AG04450 (cell line): ENCODE measurements around the gene ANXA9. TPM values are rescaled to one million over a fixed set of nuclear protein-coding genes. Genes with fewer than 3 reads are reported as not detected.

Experiments
- CTCF ChIA-PET: fragments of 300-600, 350-600 bp; formaldehyde crosslinking; extraction: SDS; loops from one replicate; lab custom pipeline; 2022; ENCODE audit warnings: antibody characterized with exemption, inconsistent platforms; lab: Charles Lee
- POLR2A ChIA-PET: fragments of 350-600 bp; formaldehyde crosslinking; extraction: SDS; loops from one replicate; lab custom pipeline; 2021; ENCODE audit warnings: antibody characterized with exemption, inconsistent platforms; lab: Yijun Ruan, JAX
- DNase-seq: peaks from one replicate; pipeline ENCODE4 v3.0.0-alpha.2; 2011; ENCODE audit warnings: low read depth, low spot score
- H3K27ac ChIP-seq: one replicate; pipeline ENCODE4 v1.5.1; 2012; ENCODE audit warnings: low read depth, low read length, control low read depth
- H3K27me3 ChIP-seq: one replicate; pipeline ENCODE4 v1.6.0; 2012; ENCODE audit warnings: low read length; ENCODE audit not compliant: control insufficient read depth, insufficient read depth
- H3K4me3 ChIP-seq: 2 replicates; pipeline ENCODE4 v1.5.1; 2011; ENCODE audit warnings: mild to moderate bottlenecking, low read depth, low read length, control low read depth
- H3K9me3 ChIP-seq: 2 replicates; pipeline ENCODE4 v1.5.1; 2012; ENCODE audit warnings: low read length; ENCODE audit not compliant: control insufficient read depth, insufficient read depth
- polyA plus RNA-seq: library from polyadenylated mRNA; depleted of rRNA; stranded (reverse); fragments of >200 nt; gene quantifications from 2 replicates; pipeline ENCODE4 v1.2.3, GENCODE V29; 2011
- TF ChIP-seq, protein P1 (sequence below): IDR thresholded peaks from 2 replicates; pipeline ENCODE4 v1.5.1; 2011; ENCODE audit warnings: low read depth, low read length, control low read depth, inconsistent platforms

Gene ANXA9
- polyA plus RNA-seq, 1 experiment, result 0.10 TPM

DNA sequence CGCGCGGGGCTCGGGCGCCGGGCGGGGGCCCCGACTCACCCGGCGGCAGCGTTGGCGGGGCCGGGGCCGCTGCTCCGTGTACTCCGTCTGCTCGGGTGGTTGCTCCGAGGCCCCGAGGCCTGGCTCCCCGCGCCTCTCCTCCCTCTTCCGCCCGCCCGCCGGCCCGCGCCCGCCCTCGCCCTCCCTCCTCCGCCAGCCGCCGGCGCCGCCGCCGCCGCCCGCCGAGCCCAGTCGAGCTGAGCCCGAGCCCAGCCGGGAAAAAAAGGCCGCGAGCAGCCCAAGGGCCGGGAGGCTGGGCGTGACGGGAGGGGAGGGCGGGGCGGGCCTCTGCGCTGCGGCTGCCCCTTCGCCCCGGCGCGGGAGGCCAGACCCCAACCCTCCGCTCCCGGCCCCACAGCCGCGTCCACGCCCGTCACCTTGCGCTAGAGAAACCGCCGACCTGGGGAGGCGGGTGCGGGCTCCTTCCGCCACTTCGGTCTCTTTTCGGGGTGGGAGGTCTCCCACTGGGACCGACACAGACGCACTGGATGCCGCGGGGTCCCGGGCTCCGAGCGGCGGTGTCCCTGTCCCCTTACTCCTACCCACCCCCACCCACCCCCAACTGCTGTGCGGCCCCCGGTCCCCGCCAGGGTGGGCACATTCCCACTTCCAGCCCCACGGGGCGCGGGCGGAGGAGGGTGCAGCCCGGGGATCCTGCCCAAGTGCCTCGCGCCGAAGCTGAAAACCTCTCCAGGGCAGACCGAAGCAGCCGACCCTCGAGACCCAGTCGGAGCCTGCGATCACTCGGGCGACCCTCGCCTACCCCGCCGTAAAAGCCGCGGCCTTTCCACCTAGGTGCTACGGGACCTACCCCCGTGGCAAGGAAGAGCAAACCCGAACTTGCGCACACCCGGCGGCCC is 7.3 kb upstream of the ANXA9 start, which contains the start of gene CERS2:
CERS2 (minus strand) TSS at position 256 of the 899 bp plus-strand sequence. CDS start 5,745 bp downstream, outside the sequence.
- TF ChIP-seq, protein P1, sequence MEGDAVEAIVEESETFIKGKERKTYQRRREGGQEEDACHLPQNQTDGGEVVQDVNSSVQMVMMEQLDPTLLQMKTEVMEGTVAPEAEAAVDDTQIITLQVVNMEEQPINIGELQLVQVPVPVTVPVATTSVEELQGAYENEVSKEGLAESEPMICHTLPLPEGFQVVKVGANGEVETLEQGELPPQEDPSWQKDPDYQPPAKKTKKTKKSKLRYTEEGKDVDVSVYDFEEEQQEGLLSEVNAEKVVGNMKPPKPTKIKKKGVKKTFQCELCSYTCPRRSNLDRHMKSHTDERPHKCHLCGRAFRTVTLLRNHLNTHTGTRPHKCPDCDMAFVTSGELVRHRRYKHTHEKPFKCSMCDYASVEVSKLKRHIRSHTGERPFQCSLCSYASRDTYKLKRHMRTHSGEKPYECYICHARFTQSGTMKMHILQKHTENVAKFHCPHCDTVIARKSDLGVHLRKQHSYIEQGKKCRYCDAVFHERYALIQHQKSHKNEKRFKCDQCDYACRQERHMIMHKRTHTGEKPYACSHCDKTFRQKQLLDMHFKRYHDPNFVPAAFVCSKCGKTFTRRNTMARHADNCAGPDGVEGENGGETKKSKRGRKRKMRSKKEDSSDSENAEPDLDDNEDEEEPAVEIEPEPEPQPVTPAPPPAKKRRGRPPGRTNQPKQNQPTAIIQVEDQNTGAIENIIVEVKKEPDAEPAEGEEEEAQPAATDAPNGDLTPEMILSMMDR, result no peak
- no peak for DNase-seq
- ChIA-PET CTCF (interaction anchor here (0.6 to 2.1 kb wide), 4 partner anchors 22 to 441 kb away, joined by 3 to 11 read pairs (median 4); partner anchors contain the start of gene MINDY1), POLR2A (no interaction called here)
- Histone ChIP-seq H3K9me3 (peaks cover 3% of the 10 kb centered on the region; the same call in 1 of the 2 replicates), H3K27me3 (no peaks in the 10 kb centered on the region), H3K27ac (peak within 1 kb of the TSS; percentile 70), H3K4me3 (peak within 1 kb of the TSS; percentile 81)

DNA sequence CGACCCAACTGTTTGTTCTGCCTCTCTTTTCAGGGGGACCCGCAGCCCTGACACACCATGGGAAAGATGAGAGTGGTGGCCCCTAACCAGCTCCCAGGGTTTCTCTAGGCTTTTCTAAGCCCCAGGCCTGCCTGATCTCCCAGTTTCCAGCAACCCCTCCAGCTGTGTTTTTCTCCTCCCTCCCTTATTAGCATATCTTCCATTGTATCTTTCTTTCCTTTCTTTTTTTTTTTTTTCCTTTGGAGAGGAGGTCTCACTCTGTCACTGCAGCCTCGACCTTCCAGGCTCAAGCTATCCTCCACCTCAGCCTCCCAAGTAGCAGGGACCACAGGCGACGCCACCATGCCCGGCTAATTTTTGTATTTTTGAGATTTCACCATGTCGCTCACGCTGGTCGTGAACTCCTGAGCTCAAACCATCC is 5.7 kb upstream of the ANXA9 start:
- CTCF ChIA-PET, result interaction anchor here (1.9 to 2.1 kb wide), 2 partner anchors 20 to 30 kb away, joined by 10 to 11 read pairs; partner anchors contain the start of gene MINDY1
- POLR2A ChIA-PET, result interaction anchor here (0.7 kb wide), 2 partner anchors 21 to 43 kb away, joined by 3 to 4 read pairs; no protein-coding TSS in a partner anchor

DNA sequence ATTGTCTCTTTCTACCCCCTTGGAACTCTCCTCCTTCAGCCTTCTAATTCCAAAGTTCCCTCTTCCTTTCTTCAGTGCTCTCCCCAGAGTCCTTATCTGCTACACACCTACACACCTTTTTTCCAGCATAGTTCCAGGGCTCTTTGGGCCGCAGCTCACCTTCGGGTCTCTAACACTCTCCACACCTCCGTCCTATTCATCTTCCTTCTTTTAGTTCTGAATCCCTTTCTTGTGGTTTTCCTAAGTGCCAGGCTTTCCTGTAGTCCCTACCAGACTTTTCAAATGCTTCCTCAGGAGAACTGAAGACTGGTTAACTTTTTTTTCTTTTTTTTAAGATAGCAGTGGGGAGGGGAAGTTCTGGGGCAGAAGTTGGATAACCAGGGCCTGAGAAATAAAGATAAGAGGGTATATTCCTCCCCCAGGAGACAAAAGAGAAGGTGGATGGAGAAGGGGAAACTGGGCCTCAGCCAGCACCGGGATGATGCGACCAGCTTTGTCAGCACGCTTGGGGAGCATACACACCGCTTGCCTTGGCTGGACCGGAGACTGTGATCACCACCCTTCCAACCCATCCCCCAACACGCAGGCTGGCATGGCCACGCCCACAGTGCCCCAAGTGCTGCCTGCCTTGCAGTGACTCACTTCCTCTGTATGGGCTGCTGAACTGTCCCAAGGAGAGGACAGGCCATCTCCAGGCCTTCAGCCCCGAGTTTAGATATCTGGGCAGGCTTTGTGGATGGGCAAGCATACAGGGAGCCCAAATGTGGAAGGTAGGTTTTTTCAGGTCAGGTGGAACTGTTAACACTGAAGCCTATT is 5.0 kb upstream of the ANXA9 start:
- TF ChIP-seq, protein P1, result no peak
- Histone ChIP-seq H3K27ac (no peak overlapping the region), H3K4me3 (no peak overlapping the region), H3K27me3 (no peaks in the 10 kb centered on the region), H3K9me3 (peaks cover 3% of the 10 kb centered on the region; the same call in 1 of the 2 replicates)
- no peak for DNase-seq
- ChIA-PET CTCF (interaction anchor here (1.4 to 6.0 kb wide), 5 partner anchors 18 to 29 kb away, joined by 5 to 60 read pairs (median 11); partner anchors contain the start of gene MINDY1), POLR2A (no interaction called here)

More for the DNA sequence above, 5.7 kb upstream of the ANXA9 start:
- Histone ChIP-seq H3K4me3 (no peak overlapping the region), H3K27me3 (no peaks in the 10 kb centered on the region), H3K9me3 (peaks cover 3% of the 10 kb centered on the region; the same call in 1 of the 2 replicates), H3K27ac (no peak overlapping the region)
- TF ChIP-seq, protein P1, result no peak
- no peak for DNase-seq

DNA sequence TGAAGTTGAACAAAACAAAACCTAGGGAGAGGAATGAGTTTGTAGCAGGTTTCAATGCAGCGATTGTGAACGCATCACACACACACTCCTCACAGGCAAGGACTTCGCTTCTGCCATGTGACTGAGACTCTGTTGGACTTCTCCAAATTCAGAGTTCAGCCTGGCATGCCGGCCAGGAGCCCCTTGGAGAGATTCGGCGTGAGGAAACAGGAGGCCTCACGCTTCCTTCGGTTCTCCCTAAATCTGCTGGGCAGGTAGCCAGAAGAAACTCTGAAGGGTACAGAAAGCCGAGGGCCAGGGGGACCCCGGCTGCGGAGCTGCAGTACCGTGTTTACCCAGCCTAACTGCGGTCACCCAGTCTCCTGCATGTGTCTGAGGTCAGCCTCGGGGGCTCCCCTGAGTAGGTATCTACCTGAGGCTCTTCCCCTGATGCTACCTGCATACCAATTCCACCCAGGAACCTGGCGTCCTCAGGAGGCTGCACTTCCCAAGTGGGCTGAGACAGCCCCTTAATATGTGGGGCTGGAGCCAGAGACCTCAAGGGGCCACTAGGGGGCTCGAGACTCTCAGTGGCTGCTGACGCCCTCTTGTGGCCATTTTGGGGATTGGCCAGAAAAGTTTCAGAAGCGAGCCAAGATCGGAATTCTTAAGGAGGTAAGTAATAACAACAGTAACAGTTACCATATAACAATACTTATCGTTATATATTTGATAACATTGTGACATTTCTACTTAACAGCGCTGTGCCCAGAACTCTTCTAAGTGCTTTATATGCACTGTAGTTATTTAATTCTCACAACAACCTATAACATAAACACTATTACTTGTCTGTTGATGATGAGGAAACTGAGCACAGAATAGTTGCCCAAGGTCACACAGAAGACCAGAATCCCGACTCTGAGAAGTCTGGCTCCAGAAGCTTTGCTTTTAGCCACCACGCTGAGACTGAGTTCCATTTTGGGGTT is 2.7 kb upstream of the ANXA9 start:
- TF ChIP-seq, protein P1, result peak; percentile 100
- Histone ChIP-seq H3K27ac (no peak overlapping the region), H3K27me3 (no peaks in the 10 kb centered on the region), H3K9me3 (no peaks in the 10 kb centered on the region; the same call in 1 of the 2 replicates), H3K4me3 (no peak overlapping the region)
- peak; percentile 75 for DNase-seq
- CTCF ChIA-PET, result interaction anchor here (0.8 to 6.0 kb wide), 11 partner anchors 9 to 159 kb away, joined by 3 to 60 read pairs (median 5); partner anchors contain the start of gene MINDY1
- POLR2A ChIA-PET, result interaction anchor here (0.7 kb wide), 1 partner anchor 90 kb away, joined by 3 read pairs; no protein-coding TSS in a partner anchor
